GM21360 (cell line): ENCODE data around the gene ZNF570.

Source experiments
- ATAC-seq: cut with Tn5 transposase; IDR thresholded peaks from one replicate; pipeline ENCODE4 v1.9.1; 2021; ENCODE audit warnings: mild to moderate bottlenecking, moderate library complexity; ENCODE audit not compliant: unreplicated experiment

The ZNF570 gene

GRCh38 chr19:37468961-37469777, at the start of gene ZNF570:
ZNF570 (plus strand) TSS chr19:37469356; CDS start chr19:37470355, 999 bp downstream.
- peak; percentile 54 for ATAC-seq

GRCh38 chr19:37452500-37453245, 16.5 kb upstream of the ZNF570 start:
- no peak for ATAC-seq

- no peak for ATAC-seq
Observed at GRCh38 chr19:37466277-37466797, 2.8 kb upstream of the ZNF570 start.

GRCh38 chr19:37466798-37467607, 2.2 kb upstream of the ZNF570 start, which contains the start of gene ZNF569:
ZNF569 (minus strand) TSS chr19:37467444; CDS start chr19:37444921, 22,523 bp downstream.
- ATAC-seq: peak; percentile 43

- ATAC-seq: no peak
Observed at GRCh38 chr19:37467608-37468090, 1.5 kb upstream of the ZNF570 start.

- ATAC-seq: no peak
Observed at GRCh38 chr19:37470216-37470615, 1.1 kb downstream of the ZNF570 start.

GRCh38 chr19:37472165-37472564, 3.0 kb downstream of the ZNF570 start:
- ATAC-seq: no peak

GRCh38 chr19:37484406-37485168, 15.4 kb downstream of the ZNF570 start:
- ATAC-seq: no peak

GRCh38 chr19:37492213-37492612, 23.1 kb downstream of the ZNF570 start:
- no peak for ATAC-seq

- ATAC-seq: no peak
Observed at GRCh38 chr19:37505958-37506386, 36.8 kb downstream of the ZNF570 start.

- ATAC-seq: no peak
Observed at GRCh38 chr19:37506387-37507166, 37.4 kb downstream of the ZNF570 start, which contains the start of gene ZNF793. ZNF793 (plus strand) TSS chr19:37506939; CDS start chr19:37523440, 16,501 bp downstream.

GRCh38 chr19:37507167-37507464, 38.0 kb downstream of the ZNF570 start:
- no peak for ATAC-seq

GRCh38 chr19:37511186-37511585, 42.0 kb downstream of the ZNF570 start:
- no peak for ATAC-seq

- ATAC-seq: no peak
Observed at GRCh38 chr19:37511821-37512220, 42.7 kb downstream of the ZNF570 start.

GRCh38 chr19:37513397-37513796, 44.2 kb downstream of the ZNF570 start:
- ATAC-seq: no peak

- no peak for ATAC-seq
Observed at GRCh38 chr19:37519890-37520289, 50.7 kb downstream of the ZNF570 start.

GRCh38 chr19:37537391-37537947, 68.3 kb downstream of the ZNF570 start:
- no peak for ATAC-seq
